Measurements from ENCODE around the gene ZBTB42. TPM values are rescaled to one million over a fixed set of nuclear protein-coding genes. Genes with fewer than 3 reads are reported as not detected.

Gene ZBTB42
- total RNA-seq, 1 experiment from 2014 or later = 6.4 TPM

GRCh38 chr14:104776961-104777807 is 23.7 kb upstream of the ZBTB42 start (continued):
- TF ChIP-seq ZNF281 (CRISPR knock-in tag; IDR thresholded peaks at IDR 0.05) (no peak), SMAD4 (CRISPR knock-in tag; IDR thresholded peaks at IDR 0.05) (no peak)

GRCh38 chr14:104777808-104778249 is 23.1 kb upstream of the ZBTB42 start:
- Mint-ChIP-seq H3K9me3 (no peaks in the 10 kb centered on the region), H3K27ac (no peak overlapping the region), H3K4me3 (no peak overlapping the region), H3K36me3 (peaks cover 5% of the 10 kb centered on the region), H3K27me3 (ENCODE audit: low read depth) (no peaks in the 10 kb centered on the region), H3K4me1 (no peaks in the 10 kb centered on the region)
- ChIA-PET POLR2A (no interaction called here), CTCF (interaction anchor here (1.0 to 6.1 kb wide), 5 partner anchors 9 to 49 kb away, joined by 3 to 55 read pairs (median 6); partner anchors contain the start of genes AKT1 and ZBTB42)
- ATAC-seq (no peak), DNase-seq (ENCODE audit: low spot score) (no peak)
- TF ChIP-seq GRHL2 (CRISPR knock-in tag; IDR thresholded peaks at IDR 0.05; ENCODE audit: insufficient replicate concordance, severe bottlenecking) (no peak), USF2 (CRISPR knock-in tag; IDR thresholded peaks at IDR 0.05) (no peak), SMAD4 (CRISPR knock-in tag; IDR thresholded peaks at IDR 0.05) (no peak), ERG (CRISPR knock-in tag; IDR thresholded peaks at IDR 0.05) (no peak), MLX (CRISPR knock-in tag; IDR thresholded peaks at IDR 0.05) (no peak), ATF6 (CRISPR knock-in tag; IDR thresholded peaks at IDR 0.05) (no peak), ETV6 (CRISPR knock-in tag; IDR thresholded peaks at IDR 0.05) (no peak), JUN (CRISPR knock-in tag; IDR thresholded peaks at IDR 0.05) (no peak), NR2C2 (CRISPR knock-in tag; IDR thresholded peaks at IDR 0.05) (no peak), AFF4 (CRISPR knock-in tag; IDR thresholded peaks at IDR 0.05; ENCODE audit: borderline replicate concordance) (no peak), OVOL2 (CRISPR knock-in tag; IDR thresholded peaks at IDR 0.05; ENCODE audit: borderline replicate concordance) (no peak), IRF1 (CRISPR knock-in tag; IDR thresholded peaks at IDR 0.05) (no peak), GABPB1 (CRISPR knock-in tag; IDR thresholded peaks at IDR 0.05) (no peak), E2F1 (CRISPR knock-in tag; IDR thresholded peaks at IDR 0.05) (no peak), FOXK1 (CRISPR knock-in tag; IDR thresholded peaks at IDR 0.05) (no peak), HMGXB4 (CRISPR knock-in tag; IDR thresholded peaks at IDR 0.05) (no peak), FOXP1 (CRISPR knock-in tag; IDR thresholded peaks at IDR 0.05; ENCODE audit: borderline replicate concordance) (no peak)

Measured in WTC11 (cell line).